T-cell (primary cell): ENCODE measurements around the gene RAD51D. TPM values are rescaled to one million over a fixed set of nuclear protein-coding genes. Genes with fewer than 3 reads are reported as not detected.

ENCODE experiments used
- ATAC-seq, 4 experiments: fragments of 200-7000 bp in 3 of 4; fragments of 150-1000 bp in 1 of 4; cut with Tn5 transposase; replicated peaks in 1 of 4; 1 replicate in 3 of 4; 2 replicates in 1 of 4; pipeline ENCODE4 v1.10.0; 2021; ENCODE audit warnings: moderate library complexity in 3 of 4, mild to moderate bottlenecking in 2 of 4, moderate number of reproducible peaks in 1 of 4
- CTCF ChIA-PET, 2 donors: fragments of 300-600 bp; sonication (Branson Sonifier 250); formaldehyde crosslinking; loops; one replicate each; lab custom pipeline; 2022; ENCODE audit warnings: antibody characterized with exemption in 2 of 2; lab: Charles Lee
- POLR2A ChIA-PET, 2 donors: fragments of 300-600 bp; sonication (Branson Sonifier 250); formaldehyde crosslinking; loops; one replicate each; lab custom pipeline; 2022; ENCODE audit warnings: antibody characterized with exemption in 2 of 2; lab: Charles Lee
- DNase-seq, 35 experiments: peaks; one replicate each; pipeline versions ENCODE4 v3.0.0 to v3.0.0-alpha.2; 2013 to 2023
- H3K27ac ChIP-seq: one replicate; pipeline ENCODE4 v1.5.1; 2013; ENCODE audit warnings: low read length
- H3K27me3 ChIP-seq, 2 experiments: replicated peaks in 1 of 2; 1 replicate in 1 of 2; 2 replicates in 1 of 2; pipeline versions ENCODE4 v1.6.1 to v1.7.0; 2013; ENCODE audit warnings: low read length in 1 of 2, mixed read lengths in 1 of 2; ENCODE audit not compliant: control insufficient read depth in 2 of 2, insufficient read depth in 2 of 2; ENCODE audit errors: extremely low read depth in 1 of 2
- H3K36me3 ChIP-seq, 2 donors: 1 replicate in 1 of 2; 2 replicates in 1 of 2; pipeline versions ENCODE4 v1.6.1 to v1.7.0; 2013; ENCODE audit warnings: low read length in 1 of 2; ENCODE audit not compliant: control insufficient read depth in 2 of 2, insufficient read depth in 1 of 2; ENCODE audit errors: extremely low read depth in 1 of 2
- H3K4me1 ChIP-seq, 2 experiments: 1 replicate in 1 of 2; 2 replicates in 1 of 2; pipeline versions ENCODE4 v1.6.1 to v1.7.0; 2013; ENCODE audit warnings: low read length in 2 of 2, mixed read lengths in 1 of 2; ENCODE audit not compliant: insufficient read depth in 2 of 2, control insufficient read depth in 1 of 2; ENCODE audit errors: extremely low read depth in 1 of 2
- H3K4me3 ChIP-seq, 2 donors: 1 replicate in 1 of 2; 2 replicates in 1 of 2; pipeline versions ENCODE4 v1.5.1 to v1.7.0; 2013; ENCODE audit warnings: mild to moderate bottlenecking in 2 of 2, low read length in 1 of 2, moderate library complexity in 1 of 2; ENCODE audit not compliant: control insufficient read depth in 1 of 2; ENCODE audit errors: extremely low read depth in 1 of 2
- H3K9me3 ChIP-seq: 2 replicates; pipeline ENCODE4 v1.7.0; 2013
- H3K27ac Mint-ChIP-seq, 2 donors: one replicate each; pipeline ENCODE4 v1.8.0; 2020 to 2021; ENCODE audit warnings: mild to moderate bottlenecking in 2 of 2, mixed read lengths in 2 of 2
- H3K27me3 Mint-ChIP-seq, 2 donors: one replicate each; pipeline ENCODE4 v1.8.0; 2021 to 2022; ENCODE audit warnings: mixed read lengths in 2 of 2
- H3K36me3 Mint-ChIP-seq: one replicate; pipeline ENCODE4 v1.8.0; 2021; ENCODE audit warnings: mixed read lengths
- H3K4me1 Mint-ChIP-seq, 3 donors: one replicate each; pipeline ENCODE4 v1.8.0; 2020 to 2022; ENCODE audit warnings: mixed read lengths in 3 of 3, mild to moderate bottlenecking in 1 of 3
- H3K4me3 Mint-ChIP-seq, 3 donors: one replicate each; pipeline ENCODE4 v1.8.0; 2020 to 2022; ENCODE audit warnings: mild to moderate bottlenecking in 3 of 3, mixed read lengths in 3 of 3, moderate library complexity in 3 of 3
- H3K9me3 Mint-ChIP-seq, 3 donors: one replicate each; pipeline ENCODE4 v1.8.0; 2020 to 2022; ENCODE audit warnings: mixed read lengths in 3 of 3
- WGBS: methylation state at CpG from one replicate; pipeline ENCODE4 v1.1.5; 2013; ENCODE audit warnings: missing lambda C conversion rate; ENCODE audit not compliant: insufficient coverage; 5-methylcytosine and 5-hydroxymethylcytosine counted together
- total RNA-seq, 35 experiments: library from RNA in 6 of 35; stranded (reverse) in 6 of 35; fragments of 120-200 nt in 1 of 35; gene quantifications; one replicate each; pipeline versions ENCODE4 v1.2.1 to v1.2.4 and lab custom pipeline; 2013 to 2026

The RAD51D gene
- total RNA-seq, 5 donors from 2014 or later (not counting 1 experiment from before 2014, with no cell fraction given) = 14.6 to 29.9 (median 19.0) TPM

DNA sequence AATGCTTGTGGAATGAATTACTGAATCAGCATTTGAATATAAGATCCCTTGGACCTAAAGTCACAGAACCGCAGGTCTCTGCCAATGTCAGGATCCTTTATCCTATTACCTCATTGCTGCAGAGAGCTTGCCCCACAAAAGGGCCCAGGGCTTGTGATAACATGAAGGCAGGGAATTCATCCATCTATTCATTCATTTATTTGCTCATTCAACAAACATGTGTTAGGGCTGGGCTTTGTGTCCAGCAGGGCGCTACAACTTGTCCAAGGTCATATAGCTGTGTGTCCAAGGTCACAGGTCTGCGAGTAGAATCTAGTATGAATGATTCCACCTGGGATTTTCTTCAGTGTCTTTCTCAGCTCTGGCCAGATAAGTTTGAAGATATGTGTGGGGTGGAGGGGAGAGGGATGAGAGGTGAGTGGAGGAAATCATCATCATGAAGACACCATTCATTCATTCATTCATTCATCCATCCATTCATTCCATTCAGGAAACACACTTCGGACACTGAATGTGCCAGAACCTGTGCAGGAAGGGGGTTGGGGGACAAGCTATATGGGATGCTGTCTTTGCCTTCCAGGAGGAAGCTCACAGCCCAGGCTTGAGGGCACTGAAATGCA is 26.7 kb upstream of the RAD51D start:
- no peaks in the 10 kb centered on the region for H3K27me3 Mint-ChIP-seq
- DNase-seq = no peak
- H3K27ac Mint-ChIP-seq = no peak overlapping the region

DNA sequence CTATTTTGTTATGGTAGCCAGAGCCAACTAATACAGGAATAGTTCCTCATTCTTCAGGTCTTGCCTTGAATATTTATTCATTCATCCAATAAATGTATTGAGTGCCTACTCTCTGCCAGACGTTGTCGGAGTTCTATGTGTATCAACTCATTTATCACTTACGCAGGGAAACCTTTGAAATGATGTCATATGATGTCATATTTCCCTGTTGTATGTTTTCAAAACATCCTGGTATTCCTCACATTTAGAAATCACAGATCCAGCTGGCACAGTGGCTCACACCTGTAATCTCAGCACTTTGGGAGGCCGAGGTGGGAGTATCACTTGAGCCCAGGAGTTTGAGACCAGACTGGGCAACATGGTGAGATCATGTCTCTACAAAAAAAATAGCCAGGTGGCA is 25.2 kb upstream of the RAD51D start:
- peaks cover 0 to under 1% of the 10 kb centered on the region in 2 experiments for H3K27me3 ChIP-seq
- peaks cover 0 to 1% of the 10 kb centered on the region in 2 donors for H3K36me3 ChIP-seq
- 40% methylated on average over 1 of the region's 4 CpGs for WGBS
- Mint-ChIP-seq H3K4me3 (no peak overlapping the region), H3K36me3 (no peaks in the 10 kb centered on the region), H3K4me1 (peaks cover 16 to 24% (median 18%) of the 10 kb centered on the region in 3 donors), H3K27me3 (no peaks in the 10 kb centered on the region), H3K27ac (no peak overlapping the region), H3K9me3 (no peaks in the 10 kb centered on the region)
- no peak overlapping the region for H3K27ac ChIP-seq
- no peak for DNase-seq
- peaks cover 10 to 23% of the 10 kb centered on the region in 2 experiments for H3K4me1 ChIP-seq
- ATAC-seq = no peak
- no peaks in the 10 kb centered on the region for H3K9me3 ChIP-seq
- ChIA-PET CTCF (no interaction called here), POLR2A (no interaction called here)
- no peak overlapping the region for H3K4me3 ChIP-seq

More for the DNA sequence above, 26.7 kb upstream of the RAD51D start:
- WGBS = 60% methylated on average over 1 of the region's 4 CpGs
- Mint-ChIP-seq H3K4me1 (peaks cover 7 to 14% (median 7%) of the 10 kb centered on the region in 3 donors), H3K9me3 (no peaks in the 10 kb centered on the region), H3K4me3 (no peak overlapping the region), H3K36me3 (no peaks in the 10 kb centered on the region)
- ATAC-seq = no peak
- peaks cover 5 to 8% of the 10 kb centered on the region in 2 experiments for H3K4me1 ChIP-seq
- ChIA-PET POLR2A (no interaction called here), CTCF (interaction anchor here in 1 of 2 donors (0.6 kb wide), 1 partner anchor 386 kb away, joined by 4 read pairs; no protein-coding TSS in a partner anchor)
- H3K9me3 ChIP-seq = no peaks in the 10 kb centered on the region
- no peak overlapping the region for H3K4me3 ChIP-seq
- H3K27me3 ChIP-seq = peaks cover 0 to 4% of the 10 kb centered on the region in 2 experiments
- no peak overlapping the region for H3K27ac ChIP-seq
- H3K36me3 ChIP-seq = no peaks in the 10 kb centered on the region

DNA sequence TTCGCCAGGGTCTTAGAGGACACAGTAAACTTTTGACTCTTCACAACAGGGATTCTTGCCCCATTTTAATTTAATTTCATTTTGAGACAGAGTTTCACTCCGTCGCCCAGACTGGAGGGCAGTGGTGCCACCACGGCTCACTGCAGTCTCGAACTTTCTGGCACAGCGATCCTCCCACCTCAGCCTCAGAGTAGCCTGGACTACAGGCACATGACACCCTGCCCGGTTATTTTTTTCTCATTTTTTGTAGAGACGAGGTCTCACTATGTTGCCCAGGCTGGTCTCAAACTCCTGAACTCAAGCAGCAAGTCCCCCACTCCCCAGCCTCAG is 22.8 kb upstream of the RAD51D start:
- no peaks in the 10 kb centered on the region for H3K9me3 ChIP-seq
- CTCF ChIA-PET = no interaction called here
- H3K36me3 ChIP-seq = peaks cover 0 to 25% of the 10 kb centered on the region in 2 donors
- Mint-ChIP-seq H3K4me3 (peak overlapping the region; percentile 71 to 84 (median 82)), H3K9me3 (no peaks in the 10 kb centered on the region), H3K27ac (peak overlapping the region; percentile 69 to 88), H3K27me3 (no peaks in the 10 kb centered on the region), H3K4me1 (peaks cover 18 to 24% (median 19%) of the 10 kb centered on the region in 3 donors), H3K36me3 (peaks cover 8% of the 10 kb centered on the region)
- H3K4me3 ChIP-seq = peak overlapping the region; percentile 92 to 98
- WGBS = 68% methylated on average over 8 of the region's 8 CpGs
- DNase-seq (no peak), ATAC-seq (peak in 1 of 4 experiments; percentile 22)
- POLR2A ChIA-PET = interaction anchor here in 1 of 2 donors (0.7 kb wide), 1 partner anchor 312 kb away, joined by 16 read pairs; no protein-coding TSS in a partner anchor
- H3K4me1 ChIP-seq = peaks cover 10 to 27% of the 10 kb centered on the region in 2 experiments
- H3K27me3 ChIP-seq = no peaks in the 10 kb centered on the region
- no peak overlapping the region for H3K27ac ChIP-seq

DNA sequence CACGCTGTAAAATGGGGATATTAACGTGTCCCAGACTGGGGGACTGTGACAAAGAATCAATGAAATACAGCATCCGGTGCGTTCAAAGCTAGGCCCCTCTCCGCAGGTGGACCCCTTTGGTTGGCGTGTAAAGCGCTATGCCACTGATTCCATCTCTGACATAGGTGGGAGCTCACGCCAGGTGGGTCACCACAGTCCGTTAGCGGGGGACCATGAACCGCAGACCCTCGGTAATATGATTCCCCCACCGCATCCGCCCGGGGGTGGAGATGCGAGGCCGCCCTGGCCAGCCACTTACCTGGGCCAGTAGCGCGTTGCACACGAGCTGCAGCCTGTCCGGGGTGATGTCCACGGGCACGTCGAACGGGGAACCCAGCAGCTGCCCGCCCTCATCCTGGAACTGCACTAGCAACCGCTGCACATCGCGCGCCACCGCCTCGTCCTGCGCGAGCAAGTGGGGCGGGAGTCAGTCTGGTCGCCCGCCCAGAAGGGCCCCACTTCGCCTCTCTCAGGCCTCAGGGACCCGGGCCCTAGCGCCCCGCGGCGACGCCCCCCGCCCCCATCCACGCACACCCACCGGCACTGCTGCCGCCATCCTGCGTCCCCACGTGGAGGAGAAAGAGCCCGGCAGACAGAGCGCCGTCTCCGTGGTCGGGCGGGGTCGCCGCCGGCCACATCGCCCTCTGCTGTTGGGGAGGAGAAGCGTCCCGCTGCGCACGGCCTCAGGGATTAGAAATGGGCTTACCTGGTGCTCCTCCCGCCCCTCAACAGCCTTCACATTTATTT is 22.2 kb upstream of the RAD51D start, which contains the start of gene NLE1:
NLE1 (minus strand) TSS at position 623 of the 786 bp plus-strand sequence; CDS start at position 595, 28 bp downstream.
- Mint-ChIP-seq H3K4me3 (peak within 1 kb of the TSS; percentile 71 to 84 (median 82)), H3K9me3 (no peaks in the 10 kb centered on the region), H3K36me3 (peaks cover 13% of the 10 kb centered on the region), H3K27ac (peak within 1 kb of the TSS; percentile 69 to 88), H3K4me1 (peaks cover 18 to 24% (median 19%) of the 10 kb centered on the region in 3 donors), H3K27me3 (no peaks in the 10 kb centered on the region)
- peaks cover 10 to 27% of the 10 kb centered on the region in 2 experiments for H3K4me1 ChIP-seq
- DNase-seq = peak; percentile 73 to 92 (median 84)
- ChIA-PET CTCF (interaction anchor here in 1 of 2 donors (0.7 to 1.5 kb wide), 4 partner anchors 16 to 393 kb away, joined by 3 to 5 read pairs (median 4); no protein-coding TSS in a partner anchor), POLR2A (interaction anchor here in 1 of 2 donors (0.9 kb wide), 1 partner anchor 447 kb away, joined by 4 read pairs; no protein-coding TSS in a partner anchor)
- H3K4me3 ChIP-seq = peak within 1 kb of the TSS; percentile 92 to 98
- ATAC-seq = peak; percentile 96 to 97 (median 96)
- no peak within 1 kb of the TSS for H3K27ac ChIP-seq
- no peaks in the 10 kb centered on the region for H3K27me3 ChIP-seq
- no peaks in the 10 kb centered on the region for H3K9me3 ChIP-seq
- H3K36me3 ChIP-seq = peaks cover 0 to 30% of the 10 kb centered on the region in 2 donors
- under 1% methylated on average over 63 of the region's 65 CpGs for WGBS

DNA sequence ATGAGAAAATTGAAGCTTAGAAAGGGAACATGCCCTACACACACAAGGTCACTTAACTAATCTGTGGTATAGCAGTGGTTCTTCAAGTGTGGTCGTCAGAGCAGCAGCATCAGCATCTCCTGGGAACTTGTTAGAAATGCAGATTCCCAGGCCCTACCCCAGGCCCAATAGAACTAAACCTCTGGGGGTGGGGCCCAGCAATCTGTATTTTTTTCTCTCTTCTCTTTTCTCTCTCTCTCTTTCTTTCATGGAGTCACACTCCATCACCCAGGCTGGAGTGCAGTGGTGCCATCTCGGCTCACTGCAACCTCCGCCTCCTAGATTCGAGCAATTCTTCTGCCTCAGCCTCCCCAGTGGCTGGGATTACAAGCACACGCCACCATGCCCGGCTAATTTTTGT is 18.6 kb upstream of the RAD51D start:
- Histone ChIP-seq H3K4me3 (no peak overlapping the region), H3K9me3 (no peaks in the 10 kb centered on the region), H3K36me3 (peaks cover 0 to 66% of the 10 kb centered on the region in 2 donors), H3K4me1 (peaks cover 10 to 27% of the 10 kb centered on the region in 2 experiments), H3K27ac (no peak overlapping the region), H3K27me3 (no peaks in the 10 kb centered on the region)
- CTCF ChIA-PET = no interaction called here
- Mint-ChIP-seq H3K4me3 (peak overlapping the region in 1 of 3 donors; percentile 31), H3K27ac (no peak overlapping the region), H3K36me3 (peaks cover 45% of the 10 kb centered on the region), H3K27me3 (no peaks in the 10 kb centered on the region), H3K9me3 (no peaks in the 10 kb centered on the region), H3K4me1 (peaks cover 16 to 20% (median 19%) of the 10 kb centered on the region in 3 donors)
- DNase-seq (no peak), ATAC-seq (no peak)
- 93% methylated on average over 3 of the region's 6 CpGs for WGBS
- POLR2A ChIA-PET = no interaction called here

DNA sequence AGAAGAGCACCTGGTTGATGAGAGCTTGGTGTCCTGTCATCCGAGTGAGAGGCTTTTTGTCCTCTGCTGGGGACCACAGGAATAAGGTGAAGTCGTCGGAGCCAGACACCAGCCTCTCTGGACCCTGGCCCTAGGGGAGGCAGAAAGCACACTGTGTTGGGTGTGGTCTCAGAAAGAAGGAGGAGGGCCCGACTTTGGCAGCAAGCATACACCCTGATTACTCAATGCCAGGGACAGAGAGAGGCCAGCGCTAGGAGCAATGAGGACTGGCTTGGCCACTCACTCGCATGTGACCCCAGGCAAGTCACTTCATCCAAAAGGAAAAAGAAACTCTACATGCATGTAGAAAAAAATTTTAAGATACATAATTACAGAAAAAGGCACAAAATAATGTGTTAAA is 15.7 kb upstream of the RAD51D start:
- peaks cover 48% of the 10 kb centered on the region for H3K36me3 Mint-ChIP-seq
- ChIA-PET POLR2A (no interaction called here), CTCF (no interaction called here)
- WGBS = 97% methylated on average over 3 of the region's 6 CpGs
- ATAC-seq (no peak), DNase-seq (no peak)
- H3K9me3 Mint-ChIP-seq = no peaks in the 10 kb centered on the region
- Histone ChIP-seq H3K27ac (no peak overlapping the region), H3K27me3 (no peaks in the 10 kb centered on the region), H3K4me1 (peaks cover 0 to 9% of the 10 kb centered on the region in 2 experiments), H3K36me3 (peaks cover 12 to 90% of the 10 kb centered on the region in 2 donors), H3K4me3 (no peak overlapping the region), H3K9me3 (no peaks in the 10 kb centered on the region)
- H3K4me3 Mint-ChIP-seq = no peak overlapping the region
- peaks cover 2 to 6% (median 4%) of the 10 kb centered on the region in 3 donors for H3K4me1 Mint-ChIP-seq
- no peak overlapping the region for H3K27ac Mint-ChIP-seq
- H3K27me3 Mint-ChIP-seq = no peaks in the 10 kb centered on the region
